Measurements from ENCODE around the gene HKDC1.

The HKDC1 gene

GRCh38 chr10:69285699-69286098 lies 65.6 kb downstream of the HKDC1 start:
- ChIA-PET CTCF (no interaction called here), POLR2A (no interaction called here)
- DNase-seq (ENCODE audit: low read depth, low spot score): no peak
- no peak overlapping the region for H3K4me3 ChIP-seq (ENCODE audit: low read depth, low read length)
- TF ChIP-seq, protein P1, sequence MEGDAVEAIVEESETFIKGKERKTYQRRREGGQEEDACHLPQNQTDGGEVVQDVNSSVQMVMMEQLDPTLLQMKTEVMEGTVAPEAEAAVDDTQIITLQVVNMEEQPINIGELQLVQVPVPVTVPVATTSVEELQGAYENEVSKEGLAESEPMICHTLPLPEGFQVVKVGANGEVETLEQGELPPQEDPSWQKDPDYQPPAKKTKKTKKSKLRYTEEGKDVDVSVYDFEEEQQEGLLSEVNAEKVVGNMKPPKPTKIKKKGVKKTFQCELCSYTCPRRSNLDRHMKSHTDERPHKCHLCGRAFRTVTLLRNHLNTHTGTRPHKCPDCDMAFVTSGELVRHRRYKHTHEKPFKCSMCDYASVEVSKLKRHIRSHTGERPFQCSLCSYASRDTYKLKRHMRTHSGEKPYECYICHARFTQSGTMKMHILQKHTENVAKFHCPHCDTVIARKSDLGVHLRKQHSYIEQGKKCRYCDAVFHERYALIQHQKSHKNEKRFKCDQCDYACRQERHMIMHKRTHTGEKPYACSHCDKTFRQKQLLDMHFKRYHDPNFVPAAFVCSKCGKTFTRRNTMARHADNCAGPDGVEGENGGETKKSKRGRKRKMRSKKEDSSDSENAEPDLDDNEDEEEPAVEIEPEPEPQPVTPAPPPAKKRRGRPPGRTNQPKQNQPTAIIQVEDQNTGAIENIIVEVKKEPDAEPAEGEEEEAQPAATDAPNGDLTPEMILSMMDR (IDR thresholded peaks at IDR 0.05; ENCODE audit: insufficient read depth, low read length, missing control alignments): no peak

- TF ChIP-seq, protein P1 (IDR thresholded peaks at IDR 0.05; ENCODE audit: insufficient read depth, low read length, missing control alignments): no peak
- no peak for DNase-seq (ENCODE audit: low read depth, low spot score)
- no peak overlapping the region for H3K4me3 ChIP-seq (ENCODE audit: low read depth, low read length)
- ChIA-PET POLR2A (no interaction called here), CTCF (interaction anchor here (0.8 kb wide), 1 partner anchor 30 kb away, joined by 3 read pairs; no protein-coding TSS in a partner anchor)
Observed at GRCh38 chr10:69287181-69287580, 67.0 kb downstream of the HKDC1 start.

GRCh38 chr10:69290993-69291392 lies 70.9 kb downstream of the HKDC1 start:
- no peak overlapping the region for H3K4me3 ChIP-seq (ENCODE audit: low read depth, low read length)
- DNase-seq (ENCODE audit: low read depth, low spot score): no peak
- ChIA-PET CTCF (interaction anchor here (1.3 to 1.5 kb wide), 2 partner anchors 7 to 12 kb away, joined by 3 to 4 read pairs; no protein-coding TSS in a partner anchor), POLR2A (no interaction called here)
- TF ChIP-seq, protein P1 (IDR thresholded peaks at IDR 0.05; ENCODE audit: insufficient read depth, low read length, missing control alignments): no peak

- TF ChIP-seq, protein P1 (IDR thresholded peaks at IDR 0.05; ENCODE audit: insufficient read depth, low read length, missing control alignments): no peak
- POLR2A ChIA-PET: no interaction called here
- CTCF ChIA-PET: no interaction called here
- DNase-seq (ENCODE audit: low read depth, low spot score): no peak
- no peak overlapping the region for H3K4me3 ChIP-seq (ENCODE audit: low read depth, low read length)
Observed at GRCh38 chr10:69292459-69292858, 72.3 kb downstream of the HKDC1 start.

DNA sequence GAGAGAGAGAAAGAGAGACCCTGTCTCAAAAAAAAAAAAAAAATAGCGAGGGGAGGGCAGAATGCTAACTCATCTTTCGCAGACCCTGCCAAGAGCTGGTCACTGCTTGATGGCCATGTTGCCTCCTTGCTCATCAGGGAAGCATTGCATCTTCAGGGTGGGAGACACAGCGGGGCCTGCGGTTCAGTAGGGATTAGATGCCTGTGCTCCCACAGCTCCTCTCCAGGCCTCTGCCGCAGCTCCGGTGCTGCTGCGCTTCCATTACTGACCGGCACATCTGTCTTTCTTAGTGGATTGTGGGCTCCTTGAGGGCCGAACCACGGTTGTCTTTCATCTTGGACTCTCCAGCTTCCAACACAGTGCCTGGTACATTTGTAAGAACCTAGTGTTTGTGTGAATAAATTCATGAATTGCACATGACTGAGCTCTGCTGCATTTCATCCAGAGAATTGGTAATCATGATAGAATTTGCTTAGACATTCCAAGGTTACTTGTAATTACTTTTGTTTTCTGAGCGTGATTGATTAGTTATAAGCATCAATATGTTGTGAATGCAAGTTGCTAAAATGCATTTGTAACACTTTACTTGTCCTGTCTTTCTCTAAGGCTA lies 75.0 kb downstream of the HKDC1 start:
- ChIA-PET CTCF (interaction anchor here (1.5 kb wide), 1 partner anchor 57 kb away, joined by 4 read pairs; no protein-coding TSS in a partner anchor), POLR2A (no interaction called here)
- H3K4me3 ChIP-seq (ENCODE audit: low read depth, low read length): no peak overlapping the region
- TF ChIP-seq, protein P1 (IDR thresholded peaks at IDR 0.05; ENCODE audit: insufficient read depth, low read length, missing control alignments): no peak
- no peak for DNase-seq (ENCODE audit: low read depth, low spot score)

GRCh38 chr10:69303632-69304051 lies 83.5 kb downstream of the HKDC1 start:
- H3K4me3 ChIP-seq (ENCODE audit: low read depth, low read length): no peak overlapping the region
- POLR2A ChIA-PET: no interaction called here
- TF ChIP-seq, protein P1 (IDR thresholded peaks at IDR 0.05; ENCODE audit: insufficient read depth, low read length, missing control alignments): no peak
- CTCF ChIA-PET: no interaction called here
- no peak for DNase-seq (ENCODE audit: low read depth, low spot score)
